OCI-LY1 (cell line): Measurements from ENCODE around the gene SLC28A1.
"Not testable (repeated sequence)": the region's sequence is repeated elsewhere in the genome, so short reads cannot be mapped to it uniquely, and the experiment has no call there.

Experiments
- H2AFZ ChIP-seq: fragments of 200-600 bp; sonication (generic), shearing (Covaris generic); 2 replicates; pipeline ENCODE4 v1.6.0; 2014; ENCODE audit warnings: antibody characterized with exemption, mild to moderate bottlenecking, low read length
- H3F3A ChIP-seq: fragments of 200-600 bp; sonication (generic), shearing (Covaris generic); 2 replicates; pipeline ENCODE4 v1.6.0; 2014; ENCODE audit warnings: mild to moderate bottlenecking, antibody characterized with exemption, low read length, moderate library complexity; ENCODE audit not compliant: insufficient read depth
- H3K27ac ChIP-seq: fragments of 200-600 bp; sonication (generic); 2 replicates; pipeline ENCODE4 v1.5.1; 2014; ENCODE audit warnings: low read length, mixed run types, mild to moderate bottlenecking, low read depth; ENCODE audit not compliant: poor library complexity, severe bottlenecking
- H3K27me3 ChIP-seq: fragments of 200-600 bp; sonication (generic); 2 replicates; pipeline ENCODE4 v1.6.0; 2014; ENCODE audit warnings: antibody characterized with exemption, mild to moderate bottlenecking, low read length, moderate library complexity; ENCODE audit not compliant: insufficient read depth
- H3K36me3 ChIP-seq: fragments of 200-600 bp; sonication (generic); 2 replicates; pipeline ENCODE4 v1.6.1; 2014; ENCODE audit warnings: mild to moderate bottlenecking, antibody characterized with exemption, low read length, moderate library complexity, mixed read lengths; ENCODE audit not compliant: insufficient read depth
- H3K4me1 ChIP-seq: fragments of 200-600 bp; sonication (generic); 2 replicates; pipeline ENCODE4 v1.5.1; 2014; ENCODE audit warnings: mild to moderate bottlenecking, low read length, moderate library complexity; ENCODE audit not compliant: insufficient read depth, severe bottlenecking
- H3K4me2 ChIP-seq: fragments of 200-600 bp; sonication (generic), shearing (Covaris generic); 2 replicates; pipeline ENCODE4 v1.6.1; 2014; ENCODE audit warnings: low read length
- H3K4me3 ChIP-seq: fragments of 200-600 bp; sonication (generic); 2 replicates; pipeline ENCODE4 v1.5.1; 2014; ENCODE audit warnings: low read length, low read depth, mild to moderate bottlenecking, mixed read lengths; ENCODE audit not compliant: poor library complexity, severe bottlenecking
- H3K79me2 ChIP-seq: fragments of 200-600 bp; shearing (Covaris generic); 2 replicates; pipeline ENCODE4 v1.6.1; 2016; ENCODE audit warnings: mixed run types, low read length, mixed read lengths; ENCODE audit not compliant: insufficient read depth
- H3K9ac ChIP-seq: fragments of 200-600 bp; sonication (generic), shearing (Covaris generic); 2 replicates; pipeline ENCODE4 v1.6.1; 2014; ENCODE audit warnings: mild to moderate bottlenecking, low read length, mixed read lengths
- H3K9me2 ChIP-seq: fragments of 200-600 bp; sonication (generic), shearing (Covaris generic); 2 replicates; pipeline ENCODE4 v1.6.1; 2014; ENCODE audit warnings: low read depth, mild to moderate bottlenecking, low read length, mixed read lengths
- H3K9me3 ChIP-seq: fragments of 200-600 bp; shearing (Covaris generic); 2 replicates; pipeline ENCODE4 v1.6.1; 2014; ENCODE audit warnings: low read length, mixed read lengths
- H4K20me1 ChIP-seq: fragments of 200-600 bp; sonication (generic), shearing (Covaris generic); 2 replicates; pipeline ENCODE4 v1.6.0; 2016; ENCODE audit warnings: mild to moderate bottlenecking, low read length; ENCODE audit not compliant: insufficient read depth
- EZH2 ChIP-seq: fragments of 200-600 bp; sonication (generic), shearing (Covaris generic); IDR thresholded peaks from 2 replicates; pipeline ENCODE4 v1.8.0; 2017; ENCODE audit warnings: borderline replicate concordance, mixed run types, mild to moderate bottlenecking, antibody characterized with exemption, low read length, moderate library complexity, mixed read lengths
- TF ChIP-seq, protein P1 (sequence below): fragments of 200-600 bp; sonication (generic), shearing (Covaris generic); IDR thresholded peaks from 2 replicates; pipeline ENCODE4 v1.5.1; 2017; ENCODE audit warnings: mild to moderate bottlenecking, antibody characterized with exemption, low read length, moderate library complexity, mixed read lengths

The SLC28A1 gene

DNA sequence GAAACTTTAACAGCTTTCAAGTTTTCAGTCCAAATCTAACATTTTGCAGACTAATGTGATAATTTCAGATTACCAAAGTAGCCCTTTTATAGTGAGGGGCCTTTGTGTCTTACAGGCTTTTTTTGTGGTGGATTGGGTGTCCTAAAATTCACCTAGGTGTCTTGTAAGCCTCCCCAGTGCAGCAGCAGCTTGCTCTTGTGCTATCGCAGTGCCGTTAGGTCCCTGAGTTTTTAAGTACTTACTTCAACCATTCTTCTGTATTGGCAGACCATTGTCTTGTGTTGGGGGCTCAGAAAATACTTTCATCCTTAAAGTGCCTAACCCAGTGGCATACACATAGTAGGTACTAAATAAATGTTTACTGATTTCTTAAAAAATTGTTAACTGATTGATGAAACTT lies 99.2 kb downstream of the SLC28A1 start:
- Histone ChIP-seq H3K27ac (no peak overlapping the region), H3K9ac (no peak overlapping the region), H3K4me1 (peaks cover 15% of the 10 kb centered on the region), H4K20me1 (no peaks in the 10 kb centered on the region), H3K4me3 (no peak overlapping the region), H3K9me3 (no peaks in the 10 kb centered on the region), H3K27me3 (peaks cover 12% of the 10 kb centered on the region; the same call in 1 of the 2 replicates), H3K4me2 (no peak overlapping the region), H3K36me3 (no peaks in the 10 kb centered on the region), H3K9me2 (no peaks in the 10 kb centered on the region), H2AFZ (no peak overlapping the region), H3F3A (no peaks in the 10 kb centered on the region), H3K79me2 (no peaks in the 10 kb centered on the region)
- no peak for TF ChIP-seq EZH2
- TF ChIP-seq, protein P1, sequence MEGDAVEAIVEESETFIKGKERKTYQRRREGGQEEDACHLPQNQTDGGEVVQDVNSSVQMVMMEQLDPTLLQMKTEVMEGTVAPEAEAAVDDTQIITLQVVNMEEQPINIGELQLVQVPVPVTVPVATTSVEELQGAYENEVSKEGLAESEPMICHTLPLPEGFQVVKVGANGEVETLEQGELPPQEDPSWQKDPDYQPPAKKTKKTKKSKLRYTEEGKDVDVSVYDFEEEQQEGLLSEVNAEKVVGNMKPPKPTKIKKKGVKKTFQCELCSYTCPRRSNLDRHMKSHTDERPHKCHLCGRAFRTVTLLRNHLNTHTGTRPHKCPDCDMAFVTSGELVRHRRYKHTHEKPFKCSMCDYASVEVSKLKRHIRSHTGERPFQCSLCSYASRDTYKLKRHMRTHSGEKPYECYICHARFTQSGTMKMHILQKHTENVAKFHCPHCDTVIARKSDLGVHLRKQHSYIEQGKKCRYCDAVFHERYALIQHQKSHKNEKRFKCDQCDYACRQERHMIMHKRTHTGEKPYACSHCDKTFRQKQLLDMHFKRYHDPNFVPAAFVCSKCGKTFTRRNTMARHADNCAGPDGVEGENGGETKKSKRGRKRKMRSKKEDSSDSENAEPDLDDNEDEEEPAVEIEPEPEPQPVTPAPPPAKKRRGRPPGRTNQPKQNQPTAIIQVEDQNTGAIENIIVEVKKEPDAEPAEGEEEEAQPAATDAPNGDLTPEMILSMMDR = no peak

DNA sequence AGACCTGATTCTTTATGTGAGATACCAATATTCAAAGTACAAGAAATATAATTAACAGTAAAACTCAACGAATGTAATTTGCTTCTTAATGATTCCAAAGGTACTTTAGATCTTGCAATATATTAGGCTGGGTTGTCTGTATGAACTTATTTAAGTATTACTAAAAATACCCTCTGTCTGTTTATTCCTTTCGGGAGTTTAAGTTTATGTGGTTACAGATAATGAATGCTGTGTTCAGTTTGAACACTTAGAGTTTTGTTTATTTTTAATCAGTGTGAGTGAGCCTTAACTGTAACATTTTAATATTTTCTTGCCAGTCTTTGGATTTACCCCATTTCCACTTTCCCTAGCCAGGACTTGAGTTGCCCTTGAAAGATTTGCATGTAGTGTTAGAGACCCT lies 100.7 kb downstream of the SLC28A1 start:
- Histone ChIP-seq H4K20me1 (no peaks in the 10 kb centered on the region), H3K4me3 (no peak overlapping the region), H3K9ac (no peak overlapping the region), H3K27me3 (peaks cover 5% of the 10 kb centered on the region; the same call in 1 of the 2 replicates), H3K79me2 (no peaks in the 10 kb centered on the region), H3K27ac (no peak overlapping the region), H2AFZ (no peak overlapping the region), H3K4me2 (no peak overlapping the region), H3F3A (no peaks in the 10 kb centered on the region), H3K4me1 (peaks cover 11% of the 10 kb centered on the region), H3K36me3 (no peaks in the 10 kb centered on the region), H3K9me3 (no peaks in the 10 kb centered on the region), H3K9me2 (no peaks in the 10 kb centered on the region)
- TF ChIP-seq, protein P1 = no peak
- no peak for TF ChIP-seq EZH2

- not testable (repeated sequence) for H3K36me3 ChIP-seq, H2AFZ ChIP-seq, H3K27me3 ChIP-seq, H3K79me2 ChIP-seq, H3K9me3 ChIP-seq, H3K9me2 ChIP-seq, H3K4me1 ChIP-seq, H3K27ac ChIP-seq, H4K20me1 ChIP-seq, H3K4me2 ChIP-seq, H3F3A ChIP-seq, H3K9ac ChIP-seq, H3K4me3 ChIP-seq
Measured at GRCh38 chr15:84987351-84987750, 102.9 kb downstream of the SLC28A1 start.

DNA sequence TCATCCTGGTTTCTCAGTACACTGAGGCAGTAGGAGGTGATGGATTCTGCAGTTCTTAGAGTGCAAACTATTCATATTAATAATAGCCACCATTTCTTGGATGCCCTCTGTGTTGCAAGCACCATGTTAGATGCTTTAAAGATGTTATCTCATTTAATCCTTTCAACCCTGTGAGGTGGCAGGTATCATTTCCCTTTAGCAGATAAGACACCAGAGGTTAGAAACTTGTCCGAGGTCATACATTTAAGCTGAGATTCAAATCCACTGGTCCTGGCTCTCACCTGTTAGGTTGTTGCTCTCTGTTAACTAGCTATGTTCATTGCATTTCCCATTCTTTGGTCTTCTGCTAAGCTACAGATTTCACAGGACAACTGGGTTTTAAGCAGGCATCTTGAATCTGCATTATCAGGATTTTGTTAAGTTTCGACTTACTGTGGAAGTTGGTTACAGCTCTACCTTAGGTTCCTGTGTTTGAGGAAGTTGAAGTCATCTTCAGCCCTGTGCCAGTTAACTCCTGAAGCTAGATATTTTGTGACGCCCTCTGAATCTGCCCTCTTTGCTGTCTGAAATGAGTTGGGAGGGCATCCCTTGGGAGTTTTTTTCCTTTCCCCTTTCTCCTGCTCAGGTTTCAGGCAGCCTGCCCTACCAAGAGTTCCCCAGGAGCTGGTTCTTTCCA lies 103.6 kb downstream of the SLC28A1 start:
- H3K36me3 ChIP-seq = no peaks in the 10 kb centered on the region
- no peaks in the 10 kb centered on the region for H4K20me1 ChIP-seq
- H3K4me1 ChIP-seq = peaks cover under 1% of the 10 kb centered on the region
- H3F3A ChIP-seq = no peaks in the 10 kb centered on the region
- no peaks in the 10 kb centered on the region for H3K79me2 ChIP-seq
- H3K9me2 ChIP-seq = no peaks in the 10 kb centered on the region
- no peak overlapping the region for H3K9ac ChIP-seq
- H3K27me3 ChIP-seq = peaks cover 5% of the 10 kb centered on the region; the same call in 1 of the 2 replicates
- no peak overlapping the region for H3K4me3 ChIP-seq
- no peaks in the 10 kb centered on the region for H3K9me3 ChIP-seq
- TF ChIP-seq, protein P1 = no peak
- TF ChIP-seq EZH2 = no peak
- H2AFZ ChIP-seq = no peak overlapping the region
- H3K27ac ChIP-seq = no peak overlapping the region
- H3K4me2 ChIP-seq = no peak overlapping the region
